Heart left ventricle (tissue), 16 donors: ENCODE data around the gene LTB4R. TPM values are rescaled to one million over a fixed set of nuclear protein-coding genes. Genes with fewer than 3 reads are reported as not detected.

Experiments used
- ATAC-seq, 4 donors: fragments of 200-7000 bp; cut with Tn5 transposase; one replicate each; pipeline ENCODE4 v1.9.1; 2020 to 2022; ENCODE audit warnings: moderate library complexity in 4 of 4, mild to moderate bottlenecking in 3 of 4, moderate number of reproducible peaks in 1 of 4
- DNase-seq, 5 donors: peaks; one replicate each; pipeline ENCODE4 v3.0.0-alpha.2; 2020
- H3K27ac ChIP-seq, 12 donors: fragments of 200-600 bp; sonication (generic) in 4 of 12; one replicate each; pipeline versions ENCODE4 v1.5.0 to v1.8.0; 2016 to 2022; ENCODE audit warnings: mild to moderate bottlenecking in 2 of 12
- H3K27me3 ChIP-seq, 9 donors: fragments of 200-600 bp; sonication (generic) in 2 of 9; one replicate each; pipeline versions ENCODE4 v1.5.1 to v1.8.0; 2016 to 2022; ENCODE audit warnings: mild to moderate bottlenecking in 3 of 9
- H3K36me3 ChIP-seq, 9 donors: fragments of 200-600 bp; sonication (generic) in 2 of 9; one replicate each; pipeline versions ENCODE4 v1.5.0 to v1.8.0; 2018 to 2022; ENCODE audit warnings: mild to moderate bottlenecking in 2 of 9
- H3K4me1 ChIP-seq, 12 donors: fragments of 200-600 bp; sonication (generic) in 4 of 12; one replicate each; pipeline versions ENCODE4 v1.5.0 to v1.8.0; 2016 to 2022; ENCODE audit warnings: mild to moderate bottlenecking in 3 of 12
- H3K4me3 ChIP-seq, 12 donors: fragments of 200-600 bp; sonication (generic) in 4 of 12; one replicate each; pipeline versions ENCODE4 v1.5.0 to v1.8.0; 2017 to 2022; ENCODE audit warnings: mild to moderate bottlenecking in 9 of 12, moderate library complexity in 4 of 12
- H3K9me3 ChIP-seq, 12 donors: fragments of 200-600 bp; sonication (generic) in 4 of 12; one replicate each; pipeline versions ENCODE4 v1.5.0 to v1.8.0; 2016 to 2022; ENCODE audit warnings: mild to moderate bottlenecking in 1 of 12
- POLR2A ChIP-seq, 2 donors: fragments of 450-650 bp; IDR thresholded peaks; one replicate each; pipeline ENCODE4 v1.6.1; 2017; ENCODE audit warnings: antibody characterized with exemption in 2 of 2, mild to moderate bottlenecking in 2 of 2, moderate library complexity in 2 of 2
- WGBS, 4 donors: extraction: QIAGEN DNeasy Blood & Tissue Kit in 2 of 4; methylation state at CpG; one replicate each; pipeline versions ENCODE4 v1.1.5 to v1.1.7; 2013 to 2018; 5-methylcytosine and 5-hydroxymethylcytosine counted together
- intact Hi-C, 10 donors: fragments of 100-400 bp; cut with DNase I; formaldehyde crosslinking; loops; one replicate each; pipeline versions ENCODE4 v1.11.1 to v1.14.2; 2022
- polyA plus RNA-seq, 2 donors: library from polyadenylated mRNA; stranded (reverse); fragments of 200-250 nt; gene quantifications; one replicate each; pipeline ENCODE4 v1.2.3, GENCODE V29; 2013
- total RNA-seq, 9 donors: library from RNA; depleted of rRNA in 2 of 9; stranded (reverse); fragments of >200 nt in 2 of 9; fragmentation: NEBNext Ultra II Directional in 3 of 9; extraction: Animal tissue kit (Norgen Biotek cat#: 25700) in 3 of 9; gene quantifications; one replicate each; pipeline versions ENCODE4 v1.1.0 to v1.2.4, GENCODE V29; 2016 to 2023
- TF ChIP-seq, protein P1 (sequence below), 12 donors: fragments of 200-600 bp; sonication (generic) in 4 of 12; IDR thresholded peaks; one replicate each; pipeline versions ENCODE4 v1.5.0 to v1.8.0; 2018 to 2022; ENCODE audit warnings: antibody characterized with exemption in 12 of 12, mild to moderate bottlenecking in 5 of 12
- donor health status: ischemic (EF 13 %, LVEDD 7.1; RV severe dilation, severe dysfunction).
- donor health status: healthy with polysubstance abuse.
- donor health status: DM: no; HTN: yes; CAD: no.
- donor health status: DM: no; HTN: no; CAD: no.
- donor health status: ischemic (EF 25% LVEDD 6.9; RV normal size, moderate dysfunction).
- donor health status: ischemic (EF 25% LVEDD 5.7; RV mildly dilated, moderate dysfunction).
- donor health status: healthy.
- donor health status: DM: yes; HTN: yes; CAD: no.
- donor health status: ischemic (EF 35%, LVEDD 5.7; RV mildly dilated, moderate dysfunction).
- donor health status: nonischemic (EF 11% LVEDD 7.7; RV severe dilation, severe dysfunction).
- donor health status: DM: yes; HTN: yes; CAD: no.
- donor health status: PGD.
- donor health status: ischemic (EF 29% LVEDD 5.4; RV normal size, mild dysfunction).
- donor health status: nonischemic (EF 23%, LVEDD 6.1; RV moderate dilation, normal function).

Gene LTB4R
- total and polyA plus RNA-seq, 11 donors: 0.92 to 8.8 (median 1.7) TPM

DNA sequence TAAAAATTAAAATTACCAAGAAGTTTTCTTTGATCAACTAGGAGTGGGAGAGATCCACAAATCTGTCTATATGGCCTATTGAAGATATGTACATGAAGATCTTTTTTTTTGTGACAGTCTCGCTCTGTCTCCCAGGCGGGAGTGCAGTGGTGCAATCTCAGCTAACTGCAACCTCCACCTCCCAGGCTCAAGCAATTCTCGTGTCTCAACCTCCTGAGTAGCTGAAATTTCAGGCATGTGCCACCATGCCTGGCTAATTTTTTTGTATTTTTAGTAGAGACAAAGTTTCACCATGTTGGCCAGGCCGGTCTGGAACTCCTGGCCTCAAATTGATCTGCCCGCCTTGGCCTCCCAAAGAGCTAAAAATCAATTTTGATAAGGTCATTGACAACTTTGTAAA, 52.1 kb downstream of the LTB4R start:
- peaks cover 0 to 33% (median 20%) of the 10 kb centered on the region in 12 donors for H3K4me1 ChIP-seq
- H3K36me3 ChIP-seq: no peaks in the 10 kb centered on the region
- DNase-seq (no peak), ATAC-seq (no peak)
- peaks cover 0 to 29% (median 6%) of the 10 kb centered on the region in 9 donors for H3K27me3 ChIP-seq
- no peak overlapping the region for H3K4me3 ChIP-seq
- no peaks in the 10 kb centered on the region for H3K9me3 ChIP-seq
- 90 to 97% (median 93%) methylated on average over 5 of the region's 5 CpGs for WGBS, 4 donors
- no peak for TF ChIP-seq POLR2A (IDR thresholded peaks at IDR 0.05)
- TF ChIP-seq, protein P1, sequence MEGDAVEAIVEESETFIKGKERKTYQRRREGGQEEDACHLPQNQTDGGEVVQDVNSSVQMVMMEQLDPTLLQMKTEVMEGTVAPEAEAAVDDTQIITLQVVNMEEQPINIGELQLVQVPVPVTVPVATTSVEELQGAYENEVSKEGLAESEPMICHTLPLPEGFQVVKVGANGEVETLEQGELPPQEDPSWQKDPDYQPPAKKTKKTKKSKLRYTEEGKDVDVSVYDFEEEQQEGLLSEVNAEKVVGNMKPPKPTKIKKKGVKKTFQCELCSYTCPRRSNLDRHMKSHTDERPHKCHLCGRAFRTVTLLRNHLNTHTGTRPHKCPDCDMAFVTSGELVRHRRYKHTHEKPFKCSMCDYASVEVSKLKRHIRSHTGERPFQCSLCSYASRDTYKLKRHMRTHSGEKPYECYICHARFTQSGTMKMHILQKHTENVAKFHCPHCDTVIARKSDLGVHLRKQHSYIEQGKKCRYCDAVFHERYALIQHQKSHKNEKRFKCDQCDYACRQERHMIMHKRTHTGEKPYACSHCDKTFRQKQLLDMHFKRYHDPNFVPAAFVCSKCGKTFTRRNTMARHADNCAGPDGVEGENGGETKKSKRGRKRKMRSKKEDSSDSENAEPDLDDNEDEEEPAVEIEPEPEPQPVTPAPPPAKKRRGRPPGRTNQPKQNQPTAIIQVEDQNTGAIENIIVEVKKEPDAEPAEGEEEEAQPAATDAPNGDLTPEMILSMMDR (IDR thresholded peaks at IDR 0.05): no peak
- intact Hi-C loops: no loop called here
- no peak overlapping the region for H3K27ac ChIP-seq

DNA sequence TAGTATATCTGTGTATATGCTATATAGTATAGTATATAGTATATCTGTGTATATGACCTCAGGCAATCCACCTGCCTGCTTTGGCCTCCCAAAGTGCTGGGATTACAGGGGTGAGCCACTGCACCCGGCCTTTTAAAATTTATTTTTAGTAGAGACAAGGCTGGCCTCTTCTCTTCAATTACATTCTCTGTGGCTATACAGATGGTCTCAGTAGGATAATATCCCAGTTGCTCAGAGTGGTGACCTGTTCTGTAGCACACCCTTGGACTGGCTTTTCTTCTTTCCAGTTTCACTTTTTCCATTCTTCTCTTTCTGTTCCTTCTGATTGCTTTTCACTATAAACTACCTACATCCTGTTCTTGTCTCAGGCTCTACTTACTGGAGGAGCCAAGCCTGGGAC, 53.5 kb downstream of the LTB4R start:
- Histone ChIP-seq H3K36me3 (no peaks in the 10 kb centered on the region), H3K4me3 (no peak overlapping the region), H3K27ac (peak overlapping the region in 9 of 12 donors; percentile 79 to 99 (median 90)), H3K9me3 (no peaks in the 10 kb centered on the region), H3K4me1 (peaks cover 0 to 42% (median 20%) of the 10 kb centered on the region in 12 donors), H3K27me3 (peaks cover 0 to 37% (median 6%) of the 10 kb centered on the region in 9 donors)
- intact Hi-C loops: loop anchor here in 6 of 10 donors (1.0 to 5.0 kb wide), 5 partner anchors 37 to 67 kb away; no protein-coding TSS in a partner anchor
- no peak for DNase-seq
- WGBS, 4 donors: 57 to 81% (median 70%) methylated on average over 1 of the region's 1 CpG
- no peak for TF ChIP-seq POLR2A (IDR thresholded peaks at IDR 0.05)
- TF ChIP-seq, protein P1 (IDR thresholded peaks at IDR 0.05): no peak
- no peak for ATAC-seq

DNA sequence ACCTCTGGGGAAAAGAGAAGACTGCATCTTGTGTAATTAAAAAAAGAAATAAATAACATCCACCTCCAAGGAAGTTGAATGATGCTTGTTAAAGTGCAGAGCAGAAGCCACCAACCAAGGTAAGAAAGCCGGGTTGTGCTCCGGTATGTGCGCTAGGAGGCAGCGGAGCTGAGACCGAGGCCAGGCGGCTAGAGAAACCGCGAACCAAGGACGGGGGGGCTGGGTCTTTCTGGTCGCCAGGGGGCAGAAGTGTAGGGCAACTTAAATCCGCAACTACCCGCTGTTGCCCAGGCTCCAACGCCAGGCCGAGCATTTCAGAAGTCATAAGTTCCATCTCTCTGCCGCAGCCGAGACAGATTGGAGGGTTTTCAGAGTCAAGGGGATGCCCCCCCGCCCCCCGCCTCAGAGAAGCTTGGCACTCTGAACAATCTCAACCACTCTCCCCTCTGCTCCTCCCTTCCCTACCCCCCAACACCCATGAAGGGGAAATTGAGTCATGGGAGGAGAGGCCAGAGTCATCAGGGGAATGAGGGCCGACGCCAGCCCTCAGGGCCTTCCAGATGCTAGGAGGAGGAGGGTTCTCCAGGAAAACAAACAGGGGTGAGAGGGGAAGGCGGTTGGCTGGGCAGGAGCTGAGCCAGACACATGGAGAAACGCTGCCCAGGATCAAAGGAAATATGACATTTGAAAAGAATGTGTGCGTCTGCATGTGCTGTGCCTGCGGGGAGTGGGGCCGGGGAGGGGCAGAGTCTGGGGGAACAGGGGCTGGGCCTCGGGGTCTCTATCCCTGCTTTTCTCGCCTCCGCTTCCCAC, 54.5 kb downstream of the LTB4R start:
- H3K4me1 ChIP-seq: peaks cover 0 to 42% (median 20%) of the 10 kb centered on the region in 12 donors
- peak; percentile 36 to 59 (median 50) for ATAC-seq
- WGBS, 4 donors: 13 to 16% (median 13%) methylated on average over 27 to 28 of the region's 28 CpGs
- TF ChIP-seq POLR2A (IDR thresholded peaks at IDR 0.05): no peak
- TF ChIP-seq, protein P1 (IDR thresholded peaks at IDR 0.05): peak; percentile 71 to 90 (median 79)
- intact Hi-C loops: loop anchor here (1.0 to 5.0 kb wide), 10 partner anchors 31 to 66 kb away; partner anchors contain the start of genes ADCY4 (in 4 of the 10), NYNRIN (in 2 of the 10), CBLN3 (in 1 of the 10) and KHNYN (in 1 of the 10)
- DNase-seq: peak; percentile 85 to 89 (median 87)
- H3K4me3 ChIP-seq: peak overlapping the region; percentile 21 to 81 (median 57)
- peaks cover 0 to 37% (median 6%) of the 10 kb centered on the region in 9 donors for H3K27me3 ChIP-seq
- H3K9me3 ChIP-seq: no peaks in the 10 kb centered on the region
- H3K36me3 ChIP-seq: no peaks in the 10 kb centered on the region
- peak overlapping the region; percentile 77 to 99 (median 90) for H3K27ac ChIP-seq

DNA sequence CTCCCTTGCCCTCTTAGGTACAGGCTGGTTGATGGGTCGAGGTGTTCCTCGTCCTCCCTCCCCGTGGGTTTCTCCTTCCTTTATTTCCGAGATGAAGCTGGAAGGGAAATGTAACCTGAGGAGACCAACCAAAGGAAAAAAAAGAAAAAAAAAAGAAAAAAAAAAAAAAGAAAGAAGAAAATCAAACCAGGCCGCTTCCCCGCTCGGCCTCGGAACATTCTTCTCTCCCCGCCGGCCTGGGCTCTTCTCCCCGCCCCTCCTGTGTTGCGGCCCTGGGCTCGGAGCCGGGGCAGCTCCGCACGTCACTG, 55.1 kb downstream of the LTB4R start:
- Histone ChIP-seq H3K4me1 (peaks cover 0 to 42% (median 20%) of the 10 kb centered on the region in 12 donors), H3K36me3 (no peaks in the 10 kb centered on the region), H3K27ac (peak overlapping the region; percentile 77 to 99 (median 90)), H3K27me3 (peaks cover 0 to 37% (median 6%) of the 10 kb centered on the region in 9 donors), H3K9me3 (no peaks in the 10 kb centered on the region), H3K4me3 (peak overlapping the region; percentile 21 to 81 (median 57))
- DNase-seq: no peak
- ATAC-seq: no peak
- 7 to 14% (median 11%) methylated on average over 16 of the region's 16 CpGs for WGBS, 4 donors
- TF ChIP-seq POLR2A (IDR thresholded peaks at IDR 0.05): no peak
- TF ChIP-seq, protein P1 (IDR thresholded peaks at IDR 0.05): no peak
- intact Hi-C loops: loop anchor here in 9 of 10 donors (1.0 to 5.0 kb wide), 10 partner anchors 32 to 66 kb away; partner anchors contain the start of genes ADCY4 (in 4 of the 9), NYNRIN (in 2 of the 9), CBLN3 (in 1 of the 9) and KHNYN (in 1 of the 9)
